ENCODE results near the gene NCOA3.
"Not testable (repeated sequence)": the region's sequence is repeated elsewhere in the genome, so short reads cannot be mapped to it uniquely, and the experiment has no call there.

NCOA3 gene

DNA sequence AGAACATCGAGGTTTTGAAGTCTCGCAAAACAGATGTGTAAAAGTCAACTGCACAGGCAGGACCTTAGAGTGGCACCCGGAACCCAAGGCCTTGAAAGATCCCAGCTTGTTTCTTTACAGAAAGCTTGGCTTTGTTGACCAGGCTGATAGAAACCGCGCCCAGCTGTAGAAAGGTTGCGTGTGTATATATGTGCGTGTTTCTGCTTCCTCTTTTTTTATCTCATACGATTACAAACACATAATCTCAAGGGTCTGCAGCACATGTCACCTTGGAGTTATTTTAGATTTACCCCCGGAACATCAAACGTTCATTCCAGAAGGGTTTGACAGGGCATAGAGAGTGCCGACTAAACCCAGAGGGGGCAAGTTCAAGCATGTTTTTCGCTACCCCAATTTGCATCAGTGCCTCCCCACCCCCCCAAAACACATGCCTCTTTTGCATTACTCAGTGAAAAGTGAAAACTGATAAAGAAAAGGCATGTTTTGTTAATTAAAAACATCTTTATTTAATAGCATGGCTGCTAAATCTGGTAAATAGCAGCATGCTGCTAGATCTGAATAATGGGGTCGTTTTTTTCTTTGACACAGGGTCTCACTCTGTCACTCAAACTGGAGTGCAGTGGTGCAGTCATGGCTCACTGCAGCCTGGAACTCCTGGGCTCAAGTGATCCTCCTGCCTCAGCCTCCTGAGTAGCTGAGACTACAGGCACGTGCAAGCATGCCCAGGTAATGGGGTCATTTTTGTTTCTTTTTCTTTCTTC, 33.2 kb upstream of the NCOA3 start:
- no peak for DNase-seq (ENCODE audit: low read depth)

GRCh38 chr20:47475419-47476044, 26.2 kb upstream of the NCOA3 start:
- DNase-seq (ENCODE audit: low read depth): no peak

DNA sequence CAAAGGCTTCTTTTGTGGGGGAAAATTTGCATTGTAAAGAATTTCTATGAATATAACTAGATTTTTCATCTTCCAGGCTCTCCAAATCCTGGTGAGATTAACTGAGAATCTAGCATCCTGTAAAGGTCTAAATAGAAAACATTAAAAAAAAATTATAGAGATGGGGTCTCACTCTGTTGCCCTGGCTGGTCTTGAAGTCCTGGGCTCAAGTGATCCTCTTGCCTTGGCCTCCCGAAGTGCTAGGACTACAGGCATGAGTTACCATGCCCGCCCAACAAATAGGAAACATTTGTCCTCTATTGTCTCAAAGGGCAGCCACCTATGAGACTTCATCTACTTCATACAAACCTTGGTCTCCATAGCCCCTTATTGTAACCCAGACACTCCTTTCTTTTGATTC, 25.2 kb upstream of the NCOA3 start:
- DNase-seq (ENCODE audit: low read depth): no peak

DNA sequence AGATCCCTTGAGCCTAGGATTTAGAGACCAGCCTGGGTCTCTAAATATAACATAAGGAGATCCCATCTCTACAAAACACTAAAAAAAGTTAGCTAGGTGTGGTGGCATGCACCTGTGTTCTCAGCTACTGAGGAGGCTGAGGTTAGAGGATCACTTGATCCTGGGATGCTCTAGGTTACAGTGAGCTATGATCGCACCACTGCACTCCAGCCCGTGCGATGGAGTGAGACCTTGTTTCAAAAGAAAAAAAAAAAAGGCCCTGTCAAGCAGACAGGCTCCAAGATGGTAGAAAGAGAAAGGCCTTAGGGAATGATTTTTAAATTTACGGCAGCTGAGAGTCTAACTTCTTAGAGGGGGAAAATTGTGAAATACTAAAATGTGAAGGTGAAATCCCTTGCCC, 22.6 kb upstream of the NCOA3 start:
- no peak for DNase-seq (ENCODE audit: low read depth)

GRCh38 chr20:47479506-47479905, 22.2 kb upstream of the NCOA3 start:
- no peak for DNase-seq (ENCODE audit: low read depth)

DNA sequence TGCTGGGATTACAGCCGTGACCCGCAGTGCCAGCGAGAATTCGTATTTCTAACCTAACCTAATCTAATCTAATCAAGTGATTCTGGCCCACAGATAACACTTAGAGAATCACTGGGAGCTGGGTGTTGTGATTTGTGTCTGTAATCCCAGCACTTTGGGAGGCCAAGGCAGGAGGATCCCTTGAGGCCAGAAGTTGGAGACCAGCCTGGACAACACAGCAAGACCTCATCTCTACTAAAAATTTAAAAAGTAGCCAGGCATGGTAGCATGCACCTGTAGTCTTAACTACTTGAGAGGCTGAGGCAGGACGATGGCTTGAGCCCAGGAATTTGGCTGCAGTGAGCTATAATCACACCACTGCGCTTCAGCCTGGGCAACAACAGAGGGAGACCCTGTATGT, 21.4 kb upstream of the NCOA3 start:
- DNase-seq (ENCODE audit: low read depth): no peak

- no peak for DNase-seq (ENCODE audit: low read depth)
These were observed 21.0 kb upstream of the NCOA3 start for GRCh38 chr20:47480705-47481104.

DNA sequence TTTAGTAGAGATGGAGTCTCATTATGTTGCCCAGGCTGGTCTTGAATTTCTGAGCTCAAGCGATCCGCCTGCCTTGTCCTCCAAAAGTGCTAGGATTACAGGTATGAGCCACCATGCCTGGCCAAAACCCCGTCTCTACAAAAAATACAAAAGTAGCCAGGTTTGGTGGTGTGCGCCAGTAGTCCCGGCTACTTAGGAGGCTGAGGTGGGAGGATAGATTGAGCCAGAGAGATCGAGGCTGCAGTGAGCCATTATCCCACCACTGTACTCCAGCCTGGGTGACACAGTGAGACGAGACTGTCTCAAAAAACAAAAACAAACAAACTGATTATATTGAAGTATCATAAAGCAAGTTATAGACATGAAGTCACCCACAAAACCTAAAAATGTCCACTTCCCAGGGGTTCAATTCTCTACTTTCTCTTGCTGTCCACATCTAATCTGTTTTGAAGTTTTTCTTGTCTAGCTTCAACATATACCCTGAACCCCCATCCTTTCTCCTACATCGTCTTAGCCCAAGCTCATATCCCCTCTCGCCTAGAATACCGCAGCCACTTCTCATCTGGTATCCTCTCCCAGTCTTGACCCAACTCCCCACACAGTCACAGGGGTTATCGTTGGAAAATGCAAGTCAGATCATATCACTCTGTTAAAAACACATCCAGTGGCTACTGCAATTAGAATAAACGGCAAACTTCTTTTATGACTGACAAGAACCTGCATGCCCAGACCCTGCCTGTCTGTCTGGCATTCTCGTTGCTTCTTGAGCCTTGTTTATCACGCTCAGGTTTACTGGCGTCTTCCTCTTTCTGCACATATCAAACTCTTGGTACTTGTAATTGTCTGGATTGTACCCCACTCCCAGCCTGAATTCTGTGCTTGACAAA, 20.1 kb upstream of the NCOA3 start:
- no peak for DNase-seq (ENCODE audit: low read depth)

DNA sequence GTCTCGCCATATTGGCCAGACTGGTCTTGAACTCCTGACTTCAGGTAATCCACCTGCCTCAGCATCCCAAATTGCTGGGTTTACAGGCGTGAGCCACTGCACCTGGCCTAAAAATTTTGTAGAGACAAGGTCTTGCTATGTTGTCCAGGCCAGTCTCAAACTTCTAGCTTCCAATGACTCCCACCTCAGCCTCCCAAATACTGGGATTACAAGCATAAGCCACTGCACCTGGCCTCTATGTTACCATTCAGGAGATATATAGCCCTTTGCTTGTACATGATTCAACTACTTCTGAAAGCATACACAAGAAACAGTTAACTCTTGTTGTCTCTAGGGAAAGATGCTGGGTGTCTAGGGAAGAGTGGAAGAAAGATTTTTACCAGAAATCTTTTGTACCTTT, 19.0 kb upstream of the NCOA3 start:
- no peak for DNase-seq (ENCODE audit: low read depth)

DNA sequence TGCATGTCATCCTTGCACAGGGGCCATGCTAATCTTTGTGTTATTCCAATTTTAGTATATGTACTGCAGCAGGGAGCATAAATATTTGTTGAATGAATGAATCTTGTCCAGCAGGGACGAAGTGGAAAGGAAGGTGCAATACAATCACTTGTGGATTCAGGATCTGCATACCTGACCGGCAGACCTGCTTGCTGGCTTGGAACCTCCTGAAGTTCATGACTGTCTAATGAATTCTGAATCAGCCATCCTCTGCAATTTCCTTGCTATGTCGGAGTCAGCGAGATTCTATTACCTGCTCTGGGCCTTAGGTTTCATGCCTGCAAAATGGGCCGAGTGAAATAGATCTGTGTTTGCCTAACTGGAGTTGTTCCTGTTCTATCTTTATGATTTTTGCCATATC, 17.4 kb upstream of the NCOA3 start:
- no peak for DNase-seq (ENCODE audit: low read depth)

DNA sequence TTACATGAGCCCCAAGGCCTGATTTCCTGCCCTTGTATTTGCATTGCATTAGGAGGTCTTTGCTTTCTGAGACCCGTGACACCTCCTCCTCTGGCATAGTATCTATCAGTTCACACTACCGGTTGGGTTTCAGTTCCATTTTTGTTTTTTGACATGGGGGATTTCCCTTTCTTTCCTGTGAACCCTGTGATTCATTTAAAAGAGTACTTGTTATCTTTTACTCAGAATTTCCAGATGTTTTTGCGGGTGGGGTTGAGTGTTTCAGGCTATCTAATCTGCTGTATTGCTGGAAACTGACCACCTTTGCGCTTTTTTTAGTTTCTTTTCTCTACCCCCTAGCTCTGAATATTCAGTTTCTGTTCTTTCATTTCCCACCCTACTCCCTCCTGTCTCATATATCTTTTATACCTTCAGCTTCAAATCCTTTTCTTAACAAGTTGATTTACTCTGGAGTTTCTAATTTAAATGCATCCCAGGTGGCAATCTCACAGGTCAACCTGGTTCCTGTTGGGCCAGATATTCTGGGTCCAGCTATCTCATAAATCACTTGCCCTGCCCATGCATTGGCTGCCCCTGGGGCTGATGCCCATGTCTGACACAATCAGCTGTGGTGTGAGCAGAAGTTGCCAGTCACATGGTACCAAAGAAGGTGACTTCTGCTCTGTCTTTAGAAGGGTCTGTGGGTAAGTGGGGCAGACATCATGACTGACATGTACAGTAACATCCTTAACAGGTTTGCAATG, 14.3 kb upstream of the NCOA3 start:
- DNase-seq (ENCODE audit: low read depth): peak; percentile 12

- peak; percentile 20 for DNase-seq (ENCODE audit: low read depth)
These were observed 12.2 kb upstream of the NCOA3 start for GRCh38 chr20:47489448-47489872.

DNA sequence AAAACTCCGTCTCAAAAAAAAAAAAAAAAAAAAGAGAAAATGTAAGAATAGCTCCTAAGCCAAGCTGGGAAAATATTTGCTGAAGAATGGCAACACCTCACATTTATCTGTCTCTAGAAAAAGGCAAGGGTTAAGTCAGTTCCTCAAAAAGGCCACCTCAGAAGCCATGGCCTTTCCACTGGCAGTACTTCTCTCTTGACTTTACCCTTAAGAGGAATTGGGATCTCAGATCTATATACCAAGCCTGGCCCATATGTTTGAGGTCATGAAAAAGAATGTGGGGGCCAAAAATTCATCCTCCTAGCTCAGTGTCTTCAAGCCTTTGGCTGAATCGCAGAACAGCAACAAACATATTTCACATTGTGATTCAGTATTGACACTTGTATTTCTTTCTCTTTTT, 10.9 kb upstream of the NCOA3 start:
- no peak for DNase-seq (ENCODE audit: low read depth)

GRCh38 chr20:47492284-47492683, 9.4 kb upstream of the NCOA3 start:
- no peak for DNase-seq (ENCODE audit: low read depth)

- DNase-seq (ENCODE audit: low read depth): peak; percentile 15
These were observed 8.3 kb upstream of the NCOA3 start for GRCh38 chr20:47493175-47493962.

DNA sequence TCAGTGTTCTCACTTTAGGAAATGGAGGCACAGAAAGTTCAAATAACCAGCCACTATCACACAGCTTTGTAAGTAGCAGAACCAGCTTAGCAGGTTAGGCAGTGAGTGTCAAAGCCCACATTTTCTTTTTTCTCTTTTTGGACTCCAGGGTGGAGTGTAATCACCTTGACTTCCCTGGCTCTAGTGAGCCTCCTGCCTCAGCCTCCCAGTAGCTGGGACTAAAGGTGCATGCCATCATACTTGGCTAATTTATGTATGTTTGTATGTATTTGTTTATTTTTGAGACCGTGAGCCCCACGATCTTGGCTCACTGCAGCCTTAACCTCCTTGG, 7.8 kb upstream of the NCOA3 start:
- DNase-seq (ENCODE audit: low read depth): no peak

DNA sequence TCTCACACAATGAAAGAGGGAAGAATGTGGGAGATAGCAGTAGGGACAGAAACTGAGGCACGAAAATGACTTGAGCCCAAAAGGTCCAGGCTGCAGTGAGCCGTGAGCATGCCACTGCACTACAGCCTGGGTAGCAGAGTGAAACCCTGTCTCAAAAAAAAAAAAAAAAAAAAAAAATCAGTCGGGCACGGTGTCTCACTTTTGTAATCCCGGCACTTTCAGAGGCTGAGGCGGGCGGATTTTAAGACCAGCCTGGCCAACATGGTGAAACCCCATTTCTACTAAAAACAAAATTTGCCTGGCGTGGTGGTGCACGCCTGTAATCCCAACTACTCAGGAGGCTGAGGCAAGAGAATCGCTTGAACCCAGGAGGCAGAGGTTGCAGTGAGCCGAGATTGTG, 7.1 kb upstream of the NCOA3 start:
- DNase-seq (ENCODE audit: low read depth): not testable (repeated sequence)

- no peak for DNase-seq (ENCODE audit: low read depth)
These were observed 5.6 kb upstream of the NCOA3 start for GRCh38 chr20:47496118-47496517.

DNA sequence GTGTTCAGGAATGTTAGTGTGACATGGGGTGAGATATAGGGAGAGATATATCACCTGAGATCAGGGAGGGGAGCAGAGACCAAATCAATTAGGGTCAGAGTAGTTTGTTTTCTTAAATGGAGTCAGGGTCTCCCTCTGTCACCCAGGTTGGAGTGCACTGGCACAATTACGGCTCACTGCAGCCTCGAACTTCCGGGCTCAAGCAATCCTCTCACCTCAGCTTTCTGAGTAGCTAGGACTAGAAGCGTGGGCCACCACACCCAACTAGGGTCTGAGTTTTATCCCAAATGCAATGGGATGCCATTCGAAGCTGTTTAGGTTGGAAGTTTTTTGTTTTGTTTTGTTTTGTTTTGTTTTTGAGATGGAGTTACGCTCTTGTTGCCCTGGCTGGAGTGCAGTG, 3.1 kb upstream of the NCOA3 start:
- DNase-seq (ENCODE audit: low read depth): no peak

DNA sequence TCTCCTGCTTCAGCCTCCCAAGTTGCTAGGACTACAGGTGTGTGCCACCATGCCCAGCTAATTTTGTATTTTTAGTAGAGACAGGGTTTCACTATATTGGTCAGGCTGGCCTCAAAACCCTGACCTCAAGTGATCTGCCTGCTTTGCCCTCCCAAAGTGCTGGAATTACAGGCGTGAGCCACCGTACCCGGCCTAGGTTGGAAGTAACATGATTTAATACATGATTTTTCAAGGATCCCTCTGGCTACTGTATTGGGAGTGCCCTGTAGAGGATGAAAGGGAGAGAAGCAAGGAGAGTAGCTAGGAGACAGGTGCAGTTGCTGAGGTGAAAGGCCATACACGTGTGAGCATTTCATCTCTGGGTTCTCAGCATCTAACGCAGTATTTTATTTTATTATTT, 2.6 kb upstream of the NCOA3 start:
- no peak for DNase-seq (ENCODE audit: low read depth)

DNA sequence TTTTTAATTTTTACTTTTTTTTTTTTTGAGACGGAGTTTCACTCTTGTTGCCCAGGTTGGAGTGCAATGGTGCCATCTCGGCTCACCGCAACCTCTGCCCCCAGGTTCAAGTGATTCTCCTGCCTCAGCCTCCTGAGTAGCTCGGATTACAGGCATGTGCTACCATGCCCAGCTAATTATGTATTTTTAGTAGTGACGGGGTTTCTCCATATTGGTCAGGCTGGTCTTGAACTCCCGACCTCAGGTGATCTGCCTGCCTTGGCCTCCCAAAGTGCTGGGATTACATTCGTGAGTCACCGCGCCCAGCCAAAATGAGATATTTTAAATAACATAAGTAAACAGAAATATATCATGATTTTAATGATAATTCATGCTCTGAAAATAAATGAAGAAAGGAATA, 1.6 kb upstream of the NCOA3 start:
- not testable (repeated sequence) for DNase-seq (ENCODE audit: low read depth)
